OCI-LY7 (cell line): ENCODE measurements around the gene CDC42BPB. TPM values are rescaled to one million over a fixed set of nuclear protein-coding genes. Genes with fewer than 3 reads are reported as not detected.

ENCODE experiments used
- BruUV-seq: library from RNA; stranded (reverse); fragments of 400-500 nt; replicated peaks from 2 replicates; lab custom pipeline; 2021; lab: Mats Ljungman, UMichigan
- CTCF ChIA-PET: fragments of 300-600 bp; sonication (Branson Sonifier 250); formaldehyde crosslinking; loops from one replicate; lab custom pipeline; 2022; ENCODE audit warnings: antibody characterized with exemption; ENCODE audit not compliant: unreplicated experiment; lab: Charles Lee
- POLR2A ChIA-PET: fragments of 300-600 bp; sonication (Branson Sonifier 250); formaldehyde crosslinking; loops from one replicate; lab custom pipeline; 2022; ENCODE audit warnings: antibody characterized with exemption; lab: Charles Lee
- DNase-seq: peaks from one replicate; pipeline ENCODE4 v3.0.0-alpha.2; 2015; ENCODE audit warnings: low spot score
- H2AFZ ChIP-seq: fragments of 200-600 bp; sonication (generic), shearing (Covaris generic); 2 replicates; pipeline ENCODE4 v1.6.1; 2014; ENCODE audit warnings: mild to moderate bottlenecking, antibody characterized with exemption, low read length, moderate library complexity
- H3K27ac ChIP-seq: fragments of 200-600 bp; sonication (generic); 2 replicates; pipeline ENCODE4 v1.5.1; 2014; ENCODE audit warnings: mixed run types, low read depth, mild to moderate bottlenecking, moderate library complexity, low read length, inconsistent platforms; ENCODE audit not compliant: poor library complexity, severe bottlenecking
- H3K36me3 ChIP-seq: fragments of 200-600 bp; sonication (generic); 2 replicates; pipeline ENCODE4 v1.6.1; 2014; ENCODE audit warnings: mild to moderate bottlenecking, antibody characterized with exemption, low read length, moderate library complexity, mixed read lengths; ENCODE audit not compliant: insufficient read depth
- H3K4me1 ChIP-seq: fragments of 200-600 bp; sonication (generic); 2 replicates; pipeline ENCODE4 v1.5.1; 2014; ENCODE audit warnings: mild to moderate bottlenecking, low read length; ENCODE audit not compliant: insufficient read depth, poor library complexity, severe bottlenecking
- H3K4me2 ChIP-seq: fragments of 200-600 bp; sonication (generic); 2 replicates; pipeline ENCODE4 v1.6.1; 2014; ENCODE audit warnings: mild to moderate bottlenecking, low read length
- H3K4me3 ChIP-seq: fragments of 200-600 bp; sonication (generic); 2 replicates; pipeline ENCODE4 v1.5.1; 2014; ENCODE audit warnings: mild to moderate bottlenecking, low read depth, low read length; ENCODE audit not compliant: poor library complexity, severe bottlenecking
- H3K79me2 ChIP-seq: fragments of 200-600 bp; sonication (generic); 2 replicates; pipeline ENCODE4 v1.6.1; 2016; ENCODE audit warnings: low read depth, mild to moderate bottlenecking, low read length, moderate library complexity, mixed read lengths; ENCODE audit not compliant: insufficient read depth
- H3K9me2 ChIP-seq: fragments of 200-600 bp; sonication (generic); 2 replicates; pipeline ENCODE4 v1.6.1; 2016; ENCODE audit warnings: mild to moderate bottlenecking, low read length, mixed read lengths; ENCODE audit not compliant: insufficient read depth
- H3K9me3 ChIP-seq: fragments of 200-600 bp; sonication (generic); 2 replicates; pipeline ENCODE4 v1.6.1; 2014; ENCODE audit warnings: mild to moderate bottlenecking, mixed run types, low read length, mixed read lengths
- H4K20me1 ChIP-seq: fragments of 200-600 bp; sonication (generic); 2 replicates; pipeline ENCODE4 v1.6.1; 2014; ENCODE audit warnings: mild to moderate bottlenecking, antibody characterized with exemption, low read length, moderate library complexity, mixed read lengths; ENCODE audit not compliant: insufficient read depth
- EZH2phosphoT487 ChIP-seq: fragments of 200-600 bp; sonication (generic); IDR thresholded peaks from 2 replicates; pipeline ENCODE4 v1.6.1; 2018; ENCODE audit warnings: low read depth, borderline replicate concordance, mild to moderate bottlenecking, mixed run types, antibody characterized with exemption, low read length, moderate library complexity, mixed read lengths
- intact Hi-C: fragments of 100-400 bp; cut with micrococcal nuclease; formaldehyde crosslinking; loops from one replicate; pipeline ENCODE4 v1.10.0; 2022; ENCODE audit not compliant: unreplicated experiment
- total RNA-seq, 2 experiments: library from RNA; depleted of rRNA in 1 of 2; stranded (reverse); fragments of >200 nt in 1 of 2; shearing (Covaris generic) in 1 of 2; gene quantifications; 2 replicates each; pipeline ENCODE4 v1.2.3, GENCODE V29; 2014 to 2022
- TF ChIP-seq, protein P1 (sequence below): fragments of 200-600 bp; sonication (generic); conservative IDR thresholded peaks from 2 replicates; pipeline ENCODE4 v1.5.1; 2014; ENCODE audit warnings: mild to moderate bottlenecking, antibody characterized with exemption, low read length, moderate library complexity, mixed read lengths

Gene CDC42BPB
- total RNA-seq, 2 experiments from 2014 or later = 0.03 to 0.46 TPM

DNA sequence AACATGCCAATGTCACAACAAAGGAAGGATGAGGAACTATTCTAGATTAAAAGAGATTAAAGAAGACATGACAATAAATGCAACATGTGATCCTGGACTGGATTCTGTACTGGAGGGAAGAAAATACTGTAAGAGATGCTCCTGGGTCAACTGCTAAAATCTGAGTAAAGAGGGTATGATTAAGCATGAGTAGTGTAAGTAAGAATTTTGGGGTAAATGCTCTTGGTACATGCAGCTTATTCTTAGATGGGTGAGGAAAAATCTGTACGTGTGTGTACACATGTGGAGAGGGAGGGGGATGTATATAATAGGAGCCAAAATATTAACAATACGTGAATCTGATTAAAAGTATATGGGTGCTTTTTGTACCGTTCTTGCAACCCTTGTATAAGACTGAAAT is 66.0 kb downstream of the CDC42BPB start:
- H3K4me2 ChIP-seq = no peak overlapping the region
- BruUV-seq = no TSS peak
- no peak for TF ChIP-seq EZH2phosphoT487
- TF ChIP-seq, protein P1, sequence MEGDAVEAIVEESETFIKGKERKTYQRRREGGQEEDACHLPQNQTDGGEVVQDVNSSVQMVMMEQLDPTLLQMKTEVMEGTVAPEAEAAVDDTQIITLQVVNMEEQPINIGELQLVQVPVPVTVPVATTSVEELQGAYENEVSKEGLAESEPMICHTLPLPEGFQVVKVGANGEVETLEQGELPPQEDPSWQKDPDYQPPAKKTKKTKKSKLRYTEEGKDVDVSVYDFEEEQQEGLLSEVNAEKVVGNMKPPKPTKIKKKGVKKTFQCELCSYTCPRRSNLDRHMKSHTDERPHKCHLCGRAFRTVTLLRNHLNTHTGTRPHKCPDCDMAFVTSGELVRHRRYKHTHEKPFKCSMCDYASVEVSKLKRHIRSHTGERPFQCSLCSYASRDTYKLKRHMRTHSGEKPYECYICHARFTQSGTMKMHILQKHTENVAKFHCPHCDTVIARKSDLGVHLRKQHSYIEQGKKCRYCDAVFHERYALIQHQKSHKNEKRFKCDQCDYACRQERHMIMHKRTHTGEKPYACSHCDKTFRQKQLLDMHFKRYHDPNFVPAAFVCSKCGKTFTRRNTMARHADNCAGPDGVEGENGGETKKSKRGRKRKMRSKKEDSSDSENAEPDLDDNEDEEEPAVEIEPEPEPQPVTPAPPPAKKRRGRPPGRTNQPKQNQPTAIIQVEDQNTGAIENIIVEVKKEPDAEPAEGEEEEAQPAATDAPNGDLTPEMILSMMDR = no peak
- ChIA-PET CTCF (no interaction called here), POLR2A (no interaction called here)
- no peaks in the 10 kb centered on the region for H3K4me1 ChIP-seq
- H3K36me3 ChIP-seq = no peaks in the 10 kb centered on the region
- H3K9me3 ChIP-seq = no peaks in the 10 kb centered on the region
- intact Hi-C loops = no loop called here
- no peaks in the 10 kb centered on the region for H3K9me2 ChIP-seq
- no peak overlapping the region for H2AFZ ChIP-seq
- no peak overlapping the region for H3K27ac ChIP-seq
- H3K79me2 ChIP-seq = no peaks in the 10 kb centered on the region
- H4K20me1 ChIP-seq = no peaks in the 10 kb centered on the region
- no peak overlapping the region for H3K4me3 ChIP-seq
- no peak for DNase-seq

DNA sequence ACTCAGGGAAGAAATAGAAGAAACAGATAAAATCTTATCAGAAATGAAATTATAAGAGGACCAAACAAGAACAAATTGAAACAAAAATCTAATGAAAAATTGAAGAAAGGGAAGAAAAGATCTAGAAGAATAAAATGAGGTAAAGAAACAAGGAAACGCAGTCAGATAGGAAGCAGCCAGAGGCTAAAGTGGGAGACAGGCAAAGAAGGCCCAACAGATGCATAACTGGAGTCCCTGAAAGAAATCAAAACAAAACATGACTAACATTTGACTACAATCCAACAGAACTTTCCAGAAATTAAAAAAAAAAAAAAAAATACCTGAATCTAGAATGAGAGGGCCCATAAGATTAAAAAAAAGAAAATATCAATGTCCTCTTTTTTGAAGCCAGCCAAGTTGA is 69.3 kb downstream of the CDC42BPB start:
- Histone ChIP-seq H3K9me2 (no peaks in the 10 kb centered on the region), H3K4me3 (no peak overlapping the region), H3K27ac (no peak overlapping the region), H3K36me3 (no peaks in the 10 kb centered on the region), H4K20me1 (no peaks in the 10 kb centered on the region), H3K4me2 (no peak overlapping the region), H3K4me1 (no peaks in the 10 kb centered on the region), H3K79me2 (no peaks in the 10 kb centered on the region), H3K9me3 (no peaks in the 10 kb centered on the region), H2AFZ (no peak overlapping the region)
- no TSS peak for BruUV-seq
- ChIA-PET POLR2A (no interaction called here), CTCF (interaction anchor here (0.6 kb wide), 2 partner anchors 9 to 194 kb away, joined by 3 to 4 read pairs; no protein-coding TSS in a partner anchor)
- no peak for TF ChIP-seq EZH2phosphoT487
- TF ChIP-seq, protein P1 = no peak
- intact Hi-C loops = no loop called here
- no peak for DNase-seq

DNA sequence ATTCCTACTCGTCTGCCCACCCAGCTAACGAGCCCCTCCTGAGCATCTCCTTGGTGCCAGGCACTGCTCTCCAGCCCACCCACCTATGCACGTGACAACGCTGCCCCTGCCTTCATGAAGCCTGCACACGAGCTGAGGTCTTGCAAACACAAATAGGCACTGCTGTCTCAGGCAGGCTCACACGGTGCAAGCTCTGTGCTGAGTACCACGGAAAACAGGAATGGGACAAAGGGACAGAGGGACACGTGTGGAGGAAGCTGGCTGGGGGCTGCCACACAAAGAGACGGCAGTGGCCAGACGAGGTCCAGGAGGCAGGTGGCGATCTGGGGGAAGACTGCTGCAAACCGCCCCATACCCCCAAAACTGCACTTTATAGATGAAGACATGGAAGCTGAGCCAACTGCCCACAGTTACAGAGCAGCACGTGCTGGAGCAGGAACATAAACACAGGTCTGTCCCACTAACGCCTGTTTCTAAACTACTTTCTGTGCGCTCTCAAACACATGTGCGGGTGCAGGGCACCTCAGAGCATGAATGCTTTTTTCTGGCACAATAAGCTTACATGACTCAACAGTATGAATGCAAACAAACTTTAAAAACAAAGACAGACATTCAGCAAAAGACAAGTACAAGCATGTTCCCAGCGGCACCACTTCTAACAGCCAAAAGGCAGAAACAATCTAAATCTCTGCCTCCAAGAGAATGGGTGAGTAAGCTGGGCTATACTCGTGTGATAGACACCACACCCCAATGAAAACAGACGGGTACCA is 70.4 kb downstream of the CDC42BPB start:
- Histone ChIP-seq H3K79me2 (no peaks in the 10 kb centered on the region), H3K36me3 (no peaks in the 10 kb centered on the region), H3K4me1 (no peaks in the 10 kb centered on the region), H3K27ac (no peak overlapping the region), H3K4me3 (no peak overlapping the region), H4K20me1 (no peaks in the 10 kb centered on the region), H3K4me2 (no peak overlapping the region), H3K9me3 (no peaks in the 10 kb centered on the region), H2AFZ (no peak overlapping the region), H3K9me2 (no peaks in the 10 kb centered on the region)
- BruUV-seq = no TSS peak
- intact Hi-C loops = no loop called here
- ChIA-PET CTCF (no interaction called here), POLR2A (interaction anchor here (0.7 kb wide), 1 partner anchor 12 kb away, joined by 3 read pairs; no protein-coding TSS in a partner anchor)
- TF ChIP-seq, protein P1 = no peak
- TF ChIP-seq EZH2phosphoT487 = no peak
- DNase-seq = no peak
